ENCODE data around the gene SRGAP3.

DNA sequence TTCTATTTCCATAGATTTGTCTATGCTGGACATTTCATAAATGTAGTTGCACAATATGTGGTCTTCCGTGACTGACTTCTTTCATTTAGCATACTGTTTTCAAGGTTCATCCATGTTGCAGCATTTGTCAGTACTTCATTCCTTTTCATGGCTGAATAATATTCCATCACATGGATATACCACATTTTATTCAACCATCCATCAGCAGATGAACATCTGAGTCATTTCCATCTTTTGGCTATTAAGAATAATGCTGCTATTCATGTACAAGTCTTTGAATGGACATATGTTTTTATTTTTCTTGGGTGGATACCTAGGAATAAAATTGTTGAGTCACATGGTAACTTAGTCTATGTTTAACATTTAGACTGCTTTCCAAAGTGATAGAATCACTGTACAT is 186.9 kb downstream of the SRGAP3 start:
- TF ChIP-seq EP300 (IDR thresholded peaks at IDR 0.05), result no peak
- TF ChIP-seq POLR2A (IDR thresholded peaks at IDR 0.05), result no peak
- TF ChIP-seq, protein P1, sequence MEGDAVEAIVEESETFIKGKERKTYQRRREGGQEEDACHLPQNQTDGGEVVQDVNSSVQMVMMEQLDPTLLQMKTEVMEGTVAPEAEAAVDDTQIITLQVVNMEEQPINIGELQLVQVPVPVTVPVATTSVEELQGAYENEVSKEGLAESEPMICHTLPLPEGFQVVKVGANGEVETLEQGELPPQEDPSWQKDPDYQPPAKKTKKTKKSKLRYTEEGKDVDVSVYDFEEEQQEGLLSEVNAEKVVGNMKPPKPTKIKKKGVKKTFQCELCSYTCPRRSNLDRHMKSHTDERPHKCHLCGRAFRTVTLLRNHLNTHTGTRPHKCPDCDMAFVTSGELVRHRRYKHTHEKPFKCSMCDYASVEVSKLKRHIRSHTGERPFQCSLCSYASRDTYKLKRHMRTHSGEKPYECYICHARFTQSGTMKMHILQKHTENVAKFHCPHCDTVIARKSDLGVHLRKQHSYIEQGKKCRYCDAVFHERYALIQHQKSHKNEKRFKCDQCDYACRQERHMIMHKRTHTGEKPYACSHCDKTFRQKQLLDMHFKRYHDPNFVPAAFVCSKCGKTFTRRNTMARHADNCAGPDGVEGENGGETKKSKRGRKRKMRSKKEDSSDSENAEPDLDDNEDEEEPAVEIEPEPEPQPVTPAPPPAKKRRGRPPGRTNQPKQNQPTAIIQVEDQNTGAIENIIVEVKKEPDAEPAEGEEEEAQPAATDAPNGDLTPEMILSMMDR (IDR thresholded peaks at IDR 0.05), result no peak
- TF ChIP-seq POLR2AphosphoS5 (IDR thresholded peaks at IDR 0.05), result no peak
